Measurements from ENCODE around the gene SPRED1. TPM values are rescaled to one million over a fixed set of nuclear protein-coding genes. Genes with fewer than 3 reads are reported as not detected.
A peak's percentile ranks its signal among the peaks of the same experiment; 100 is the strongest.

Gene SPRED1
- total RNA-seq, 1 donor from 2014 or later: 7.3 TPM

- DNase-seq (no peak), ATAC-seq (no peak)
- intact Hi-C loops (cut with micrococcal nuclease): no loop called here
These were observed 72.5 kb downstream of the SPRED1 start for GRCh38 chr15:38324939-38325647.

GRCh38 chr15:38325648-38325990, 73.0 kb downstream of the SPRED1 start:
- intact Hi-C loops (cut with micrococcal nuclease): no loop called here
- ATAC-seq: no peak
- no peak for DNase-seq

GRCh38 chr15:38332711-38333110, 80.1 kb downstream of the SPRED1 start:
- DNase-seq (no peak), ATAC-seq (no peak)
- intact Hi-C loops (cut with micrococcal nuclease): no loop called here

GRCh38 chr15:38335116-38335515, 82.5 kb downstream of the SPRED1 start:
- intact Hi-C loops (cut with micrococcal nuclease): no loop called here
- ATAC-seq (no peak), DNase-seq (no peak)

- ATAC-seq (no peak), DNase-seq (no peak)
- intact Hi-C loops (cut with micrococcal nuclease): loop anchor here (5.0 kb wide), 1 partner anchor 87 kb away; no protein-coding TSS in a partner anchor
These were observed 91.7 kb downstream of the SPRED1 start for GRCh38 chr15:38344351-38344750.

DNA sequence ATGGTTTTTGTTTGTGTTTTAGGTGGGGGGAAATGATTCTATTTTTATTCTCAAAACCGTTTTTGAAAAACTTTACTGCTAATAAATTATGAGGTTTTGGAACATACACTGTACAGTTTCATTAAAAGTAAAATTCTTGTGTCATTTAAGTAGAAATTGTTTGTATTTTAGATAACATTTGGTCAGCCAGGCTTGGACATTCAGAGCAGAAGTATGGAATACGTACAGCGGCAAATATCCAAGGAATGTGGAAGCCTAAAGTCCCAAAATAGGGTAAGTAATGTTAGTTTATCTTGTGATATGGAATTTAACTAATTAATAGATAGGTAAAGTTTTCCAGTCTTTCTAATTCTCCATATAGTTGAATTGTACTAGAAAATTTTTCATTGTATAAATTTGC, 96.6 kb downstream of the SPRED1 start:
- intact Hi-C loops (cut with micrococcal nuclease): no loop called here

DNA sequence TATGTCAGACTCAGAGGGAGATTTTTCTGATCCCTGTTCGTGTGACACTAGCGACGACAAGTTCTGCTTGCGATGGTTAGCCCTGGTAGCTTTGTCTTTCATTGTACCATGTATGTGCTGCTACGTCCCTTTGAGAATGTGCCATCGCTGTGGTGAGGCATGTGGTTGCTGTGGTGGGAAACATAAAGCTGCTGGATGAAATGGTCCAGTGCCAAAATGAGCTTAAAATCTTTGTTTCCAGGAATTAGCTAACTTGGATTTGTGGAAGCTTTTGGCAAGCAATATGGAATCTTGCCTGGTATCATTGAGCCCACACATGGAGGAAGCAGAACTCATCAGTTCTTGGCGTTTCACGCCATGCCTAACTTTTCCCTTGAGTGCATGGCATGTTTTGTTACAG, 98.8 kb downstream of the SPRED1 start:
- DNase-seq (no peak), ATAC-seq (no peak)
- intact Hi-C loops (cut with micrococcal nuclease): no loop called here

More for the DNA sequence above, 96.6 kb downstream of the SPRED1 start:
- DNase-seq: no peak
- no peak for ATAC-seq

DNA sequence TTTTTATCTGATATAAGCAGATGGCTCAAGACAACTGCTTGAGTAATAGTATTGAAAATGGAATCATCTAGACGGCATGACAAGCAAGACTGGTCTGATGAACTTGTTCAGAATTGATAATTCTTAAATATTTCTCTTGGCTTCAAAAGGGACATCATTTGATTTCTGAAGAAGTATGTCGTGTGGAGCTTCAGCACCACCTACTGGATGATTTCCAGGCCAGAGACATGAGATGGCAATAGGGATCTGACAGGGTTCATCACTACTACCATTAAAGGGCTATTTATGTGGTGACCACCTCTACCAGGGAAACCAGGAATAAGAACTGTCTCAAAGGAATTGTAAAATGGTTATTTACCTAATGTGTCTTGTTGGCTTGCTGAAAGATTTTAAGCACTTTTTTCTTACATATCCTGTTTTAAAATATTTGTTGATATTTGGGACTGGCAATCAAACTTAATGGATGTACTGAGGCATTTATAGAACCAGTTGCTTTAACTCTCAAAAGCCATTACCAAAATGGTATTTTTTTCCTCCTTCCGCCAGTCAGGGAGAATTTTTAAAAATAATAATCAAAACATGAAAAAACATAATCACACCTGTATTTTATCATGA, 101.8 kb downstream of the SPRED1 start:
- intact Hi-C loops (cut with micrococcal nuclease): loop anchor here (2.0 kb wide), 1 partner anchor 360 kb away; no protein-coding TSS in a partner anchor
- ATAC-seq (peak; percentile 74), DNase-seq (peak; percentile 43)

DNA sequence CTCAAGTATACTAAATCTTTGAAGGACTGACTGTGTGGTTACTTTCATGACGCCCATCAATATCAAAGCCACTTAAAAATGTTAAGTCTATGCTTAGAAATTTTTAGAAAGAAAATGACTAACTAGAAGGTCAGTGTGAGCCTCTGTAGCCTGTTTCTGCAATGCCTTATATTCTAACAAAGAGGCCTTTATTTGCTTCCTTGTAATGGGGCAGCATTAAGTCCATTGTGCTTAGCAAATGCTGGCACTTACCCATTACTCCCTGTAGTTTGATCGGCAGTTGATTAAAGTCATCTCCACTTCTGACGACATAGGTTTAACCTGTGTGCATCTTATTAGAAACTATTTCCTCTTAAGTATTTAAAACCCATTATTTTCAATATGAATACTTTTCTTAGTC, 109.7 kb downstream of the SPRED1 start:
- intact Hi-C loops (cut with micrococcal nuclease): no loop called here
- DNase-seq: no peak

DNA sequence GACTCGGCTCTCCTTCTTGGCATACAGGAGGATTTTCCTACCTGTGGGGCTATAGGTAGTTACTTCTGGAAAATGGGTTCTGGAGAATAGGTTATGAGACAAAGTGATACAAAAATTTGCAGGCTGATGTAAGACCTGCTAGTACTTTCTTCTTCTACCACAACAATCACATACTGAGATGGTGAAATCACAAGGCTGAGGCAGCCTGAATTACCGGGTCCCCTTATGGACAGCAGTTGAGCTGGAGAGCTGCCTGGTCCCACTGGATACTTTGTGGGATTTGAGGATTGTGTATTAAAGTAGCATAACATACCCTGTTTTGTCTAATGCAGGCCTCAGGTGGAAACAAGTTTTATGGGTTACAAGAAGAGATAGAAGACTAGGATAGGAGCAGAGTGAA, 114.8 kb downstream of the SPRED1 start:
- DNase-seq: no peak
- ATAC-seq: no peak
- intact Hi-C loops (cut with micrococcal nuclease): no loop called here

More for the DNA sequence above, 109.7 kb downstream of the SPRED1 start:
- no peak for ATAC-seq

- DNase-seq (no peak), ATAC-seq (no peak)
- intact Hi-C loops (cut with micrococcal nuclease): no loop called here
These were observed 117.4 kb downstream of the SPRED1 start for GRCh38 chr15:38369936-38370478.

- DNase-seq (no peak), ATAC-seq (no peak)
- intact Hi-C loops (cut with micrococcal nuclease): no loop called here
These were observed 120.4 kb downstream of the SPRED1 start for GRCh38 chr15:38373016-38373415.

- intact Hi-C loops (cut with micrococcal nuclease): no loop called here
- peak; percentile 33 for ATAC-seq
These were observed 121.4 kb downstream of the SPRED1 start for GRCh38 chr15:38374029-38374428.

DNA sequence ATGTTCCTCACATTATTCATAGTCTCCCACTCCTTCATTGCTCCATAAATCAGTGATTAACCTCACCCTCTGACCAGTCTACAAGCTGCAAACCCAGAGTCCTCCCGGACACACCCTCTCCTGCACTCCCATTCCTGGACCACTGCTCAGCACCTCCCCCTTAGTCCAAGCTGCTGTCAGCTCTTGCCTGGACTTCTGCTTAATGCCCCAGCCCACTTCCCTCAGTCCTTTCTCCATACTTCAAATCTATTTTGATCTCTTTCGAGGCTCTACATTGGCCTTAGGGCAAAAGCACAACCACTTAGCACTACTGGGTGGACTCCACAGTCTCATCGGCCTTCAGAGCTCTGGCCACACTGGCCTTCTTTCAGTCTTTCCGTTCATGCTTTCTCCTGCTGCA, 121.9 kb downstream of the SPRED1 start:
- ATAC-seq: peak; percentile 42
- intact Hi-C loops (cut with micrococcal nuclease): no loop called here
- DNase-seq: no peak

More at GRCh38 chr15:38374029-38374428, 121.4 kb downstream of the SPRED1 start:
- DNase-seq: no peak

DNA sequence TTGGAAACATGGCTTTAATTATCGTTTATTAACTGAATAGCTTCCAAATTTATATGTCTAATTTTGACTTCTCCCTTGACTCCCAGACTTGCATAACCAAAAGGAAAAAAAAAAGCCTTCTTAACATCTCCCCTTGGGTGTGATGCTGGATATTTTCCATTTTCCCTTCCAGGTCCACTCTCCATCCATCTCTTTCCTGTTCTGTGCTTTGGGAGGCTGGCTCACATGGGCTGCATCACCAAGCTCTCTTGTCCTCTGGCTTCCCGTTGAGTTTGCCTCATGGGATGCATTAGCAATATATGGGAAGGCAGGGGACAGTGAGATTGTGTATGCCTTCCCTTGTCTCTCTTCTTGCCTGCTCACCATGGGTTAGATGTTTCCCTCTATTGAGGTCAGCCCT, 123.4 kb downstream of the SPRED1 start:
- no peak for DNase-seq
- intact Hi-C loops (cut with micrococcal nuclease): no loop called here
- ATAC-seq: peak; percentile 29

DNA sequence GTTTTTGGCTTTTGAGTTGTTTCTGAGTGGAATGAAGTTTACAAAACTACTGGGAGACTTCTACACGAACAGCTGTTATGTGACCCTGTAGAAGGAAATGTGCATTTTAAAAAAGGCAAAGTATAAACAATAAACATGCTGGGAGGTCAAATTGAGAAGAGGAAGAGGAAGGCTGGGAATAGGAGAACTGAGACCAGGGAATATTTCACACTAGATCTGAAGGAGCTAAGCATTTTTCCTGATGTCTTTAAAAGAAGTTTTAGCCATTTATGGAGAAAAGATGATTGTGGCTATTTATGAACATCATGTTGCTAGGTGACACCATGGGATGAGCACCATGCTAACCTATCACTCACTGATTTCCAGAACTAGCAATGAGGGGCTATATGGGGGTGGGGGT, 125.0 kb downstream of the SPRED1 start:
- DNase-seq (no peak), ATAC-seq (peak; percentile 71)
- intact Hi-C loops (cut with micrococcal nuclease): no loop called here

DNA sequence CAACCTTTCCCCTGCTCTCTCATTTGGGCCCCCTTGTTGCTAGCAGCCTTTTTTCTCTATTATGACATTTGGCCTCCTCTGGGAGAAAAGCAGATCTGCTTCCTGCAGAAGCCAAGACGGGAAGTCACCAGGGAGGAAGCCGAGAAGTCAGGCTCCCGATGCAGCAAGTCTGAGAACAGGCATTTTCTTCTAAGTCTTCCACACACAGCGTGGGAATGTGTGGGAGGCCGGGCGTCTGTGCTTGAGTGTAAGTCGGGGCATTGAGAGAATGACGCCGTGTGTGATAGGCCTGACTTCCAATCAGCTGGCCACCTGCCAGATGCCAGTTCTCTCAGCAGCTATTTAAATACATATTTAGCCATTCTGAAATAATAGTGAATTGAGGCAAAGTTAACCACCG, 125.5 kb downstream of the SPRED1 start:
- peak; percentile 75 for DNase-seq
- peak; percentile 86 for ATAC-seq
- intact Hi-C loops (cut with micrococcal nuclease): no loop called here

- peak; percentile 62 for ATAC-seq
- intact Hi-C loops (cut with micrococcal nuclease): loop anchor here (10.0 kb wide), 1 partner anchor 395 kb away; no protein-coding TSS in a partner anchor
- DNase-seq: peak; percentile 63
These were observed 137.4 kb downstream of the SPRED1 start for GRCh38 chr15:38389924-38390542.

GRCh38 chr15:38391191-38391590, 138.6 kb downstream of the SPRED1 start:
- intact Hi-C loops (cut with micrococcal nuclease): loop anchor here (10.0 kb wide), 1 partner anchor 396 kb away; no protein-coding TSS in a partner anchor
- no peak for ATAC-seq
- no peak for DNase-seq

GRCh38 chr15:38398134-38398533, 145.5 kb downstream of the SPRED1 start:
- DNase-seq (peak; percentile 53), ATAC-seq (peak; percentile 95)
- intact Hi-C loops (cut with micrococcal nuclease): loop anchor here (10.0 kb wide), 1 partner anchor 403 kb away; no protein-coding TSS in a partner anchor
